ENCODE measurements around the gene C1orf210.

C1orf210 gene

DNA sequence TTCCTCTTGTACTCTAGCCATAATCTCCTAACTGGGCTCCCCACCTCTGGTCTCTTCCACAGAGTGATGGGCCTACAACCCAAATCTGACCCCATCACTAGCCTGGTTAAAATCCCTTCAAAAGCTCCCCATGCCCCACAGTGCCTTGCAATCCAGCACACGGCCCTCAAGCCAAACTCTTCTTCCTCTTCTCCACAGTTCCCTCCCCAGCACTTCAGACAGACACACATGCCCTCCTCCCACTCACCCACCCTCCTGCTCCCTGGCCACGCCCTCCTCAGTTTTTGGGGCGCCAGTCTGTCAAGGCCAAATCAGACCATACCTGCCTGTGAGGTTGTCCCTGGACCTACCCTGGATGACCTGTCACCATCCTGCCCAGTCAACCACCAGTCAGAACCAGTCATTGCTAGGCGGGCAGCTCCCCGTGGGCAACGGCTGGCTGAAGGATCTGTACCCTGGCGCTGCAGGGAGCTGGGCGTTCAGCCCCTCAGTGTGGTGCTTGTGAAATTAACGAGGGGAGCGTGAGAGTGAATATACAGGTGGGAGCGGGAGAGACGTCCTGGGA is 753 bp downstream of the C1orf210 start:
- no peaks in the 10 kb centered on the region for H3K36me3 ChIP-seq (ENCODE audit: insufficient read depth, low read length)
- H2AFZ ChIP-seq (ENCODE audit: low read length): no peak overlapping the region
- no peaks in the 10 kb centered on the region for H3K9me3 ChIP-seq (ENCODE audit: insufficient read depth, low read depth, low read length)
- no peaks in the 10 kb centered on the region for H4K20me1 ChIP-seq (ENCODE audit: insufficient read depth, low read length, poor library complexity, severe bottlenecking)
- no peak overlapping the region for H3K9ac ChIP-seq (ENCODE audit: low read depth, low read length, poor library complexity, severe bottlenecking)
- H3K4me3 ChIP-seq (ENCODE audit: low read length, poor library complexity, severe bottlenecking): no peak overlapping the region
- peaks cover 13% of the 10 kb centered on the region for H3K27me3 ChIP-seq (ENCODE audit: insufficient read depth, low read length, poor library complexity, severe bottlenecking)
- no peaks in the 10 kb centered on the region for H3K79me2 ChIP-seq (ENCODE audit: insufficient read depth, low read length)
- H3K4me1 ChIP-seq (ENCODE audit: insufficient read depth, low read length, poor library complexity, severe bottlenecking): no peaks in the 10 kb centered on the region
- TF ChIP-seq, protein P1, sequence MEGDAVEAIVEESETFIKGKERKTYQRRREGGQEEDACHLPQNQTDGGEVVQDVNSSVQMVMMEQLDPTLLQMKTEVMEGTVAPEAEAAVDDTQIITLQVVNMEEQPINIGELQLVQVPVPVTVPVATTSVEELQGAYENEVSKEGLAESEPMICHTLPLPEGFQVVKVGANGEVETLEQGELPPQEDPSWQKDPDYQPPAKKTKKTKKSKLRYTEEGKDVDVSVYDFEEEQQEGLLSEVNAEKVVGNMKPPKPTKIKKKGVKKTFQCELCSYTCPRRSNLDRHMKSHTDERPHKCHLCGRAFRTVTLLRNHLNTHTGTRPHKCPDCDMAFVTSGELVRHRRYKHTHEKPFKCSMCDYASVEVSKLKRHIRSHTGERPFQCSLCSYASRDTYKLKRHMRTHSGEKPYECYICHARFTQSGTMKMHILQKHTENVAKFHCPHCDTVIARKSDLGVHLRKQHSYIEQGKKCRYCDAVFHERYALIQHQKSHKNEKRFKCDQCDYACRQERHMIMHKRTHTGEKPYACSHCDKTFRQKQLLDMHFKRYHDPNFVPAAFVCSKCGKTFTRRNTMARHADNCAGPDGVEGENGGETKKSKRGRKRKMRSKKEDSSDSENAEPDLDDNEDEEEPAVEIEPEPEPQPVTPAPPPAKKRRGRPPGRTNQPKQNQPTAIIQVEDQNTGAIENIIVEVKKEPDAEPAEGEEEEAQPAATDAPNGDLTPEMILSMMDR (conservative IDR thresholded peaks at IDR 0.05; ENCODE audit: low read length): no peak
- no peak for TF ChIP-seq EZH2phosphoT487 (IDR thresholded peaks at IDR 0.05; ENCODE audit: borderline replicate concordance)
- no peaks in the 10 kb centered on the region for H3F3A ChIP-seq (ENCODE audit: low read depth)
- H3K4me2 ChIP-seq (ENCODE audit: low read depth, low read length, poor library complexity, severe bottlenecking): no peak overlapping the region
- no peaks in the 10 kb centered on the region for H3K9me2 ChIP-seq (replicated peaks; ENCODE audit: low read depth, low read length)

DNA sequence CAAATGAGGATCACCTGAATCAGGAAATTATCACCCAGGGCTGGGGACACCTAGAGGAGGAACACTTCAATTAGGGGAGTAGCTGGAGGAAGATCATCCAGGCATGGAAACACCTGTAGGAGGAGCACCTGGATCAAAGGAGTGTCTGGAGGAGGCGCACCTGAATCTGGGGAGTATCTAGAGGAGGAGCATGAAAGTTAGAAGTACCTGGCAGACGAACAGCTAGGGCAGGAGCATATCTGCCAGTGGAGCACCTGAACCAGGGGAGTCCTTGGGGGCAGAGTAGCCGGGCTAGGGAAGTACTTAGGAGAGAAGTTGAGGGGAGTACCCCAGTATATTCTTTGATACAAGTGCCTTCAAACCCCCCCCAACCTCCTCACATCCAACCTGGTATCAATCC is 1.3 kb downstream of the C1orf210 start:
- H3K4me3 ChIP-seq (ENCODE audit: low read length, poor library complexity, severe bottlenecking): no peak overlapping the region
- no peak overlapping the region for H2AFZ ChIP-seq (ENCODE audit: low read length)
- H3K79me2 ChIP-seq (ENCODE audit: insufficient read depth, low read length): no peaks in the 10 kb centered on the region
- H3K4me1 ChIP-seq (ENCODE audit: insufficient read depth, low read length, poor library complexity, severe bottlenecking): no peaks in the 10 kb centered on the region
- peaks cover 18% of the 10 kb centered on the region for H3K27me3 ChIP-seq (ENCODE audit: insufficient read depth, low read length, poor library complexity, severe bottlenecking)
- H4K20me1 ChIP-seq (ENCODE audit: insufficient read depth, low read length, poor library complexity, severe bottlenecking): no peaks in the 10 kb centered on the region
- H3K36me3 ChIP-seq (ENCODE audit: insufficient read depth, low read length): no peaks in the 10 kb centered on the region
- H3K9me2 ChIP-seq (replicated peaks; ENCODE audit: low read depth, low read length): no peaks in the 10 kb centered on the region
- no peaks in the 10 kb centered on the region for H3K9me3 ChIP-seq (ENCODE audit: insufficient read depth, low read depth, low read length)
- no peak overlapping the region for H3K4me2 ChIP-seq (ENCODE audit: low read depth, low read length, poor library complexity, severe bottlenecking)
- no peak for TF ChIP-seq EZH2phosphoT487 (IDR thresholded peaks at IDR 0.05; ENCODE audit: borderline replicate concordance)
- TF ChIP-seq, protein P1 (conservative IDR thresholded peaks at IDR 0.05; ENCODE audit: low read length): no peak
- no peaks in the 10 kb centered on the region for H3F3A ChIP-seq (ENCODE audit: low read depth)
- no peak overlapping the region for H3K9ac ChIP-seq (ENCODE audit: low read depth, low read length, poor library complexity, severe bottlenecking)

DNA sequence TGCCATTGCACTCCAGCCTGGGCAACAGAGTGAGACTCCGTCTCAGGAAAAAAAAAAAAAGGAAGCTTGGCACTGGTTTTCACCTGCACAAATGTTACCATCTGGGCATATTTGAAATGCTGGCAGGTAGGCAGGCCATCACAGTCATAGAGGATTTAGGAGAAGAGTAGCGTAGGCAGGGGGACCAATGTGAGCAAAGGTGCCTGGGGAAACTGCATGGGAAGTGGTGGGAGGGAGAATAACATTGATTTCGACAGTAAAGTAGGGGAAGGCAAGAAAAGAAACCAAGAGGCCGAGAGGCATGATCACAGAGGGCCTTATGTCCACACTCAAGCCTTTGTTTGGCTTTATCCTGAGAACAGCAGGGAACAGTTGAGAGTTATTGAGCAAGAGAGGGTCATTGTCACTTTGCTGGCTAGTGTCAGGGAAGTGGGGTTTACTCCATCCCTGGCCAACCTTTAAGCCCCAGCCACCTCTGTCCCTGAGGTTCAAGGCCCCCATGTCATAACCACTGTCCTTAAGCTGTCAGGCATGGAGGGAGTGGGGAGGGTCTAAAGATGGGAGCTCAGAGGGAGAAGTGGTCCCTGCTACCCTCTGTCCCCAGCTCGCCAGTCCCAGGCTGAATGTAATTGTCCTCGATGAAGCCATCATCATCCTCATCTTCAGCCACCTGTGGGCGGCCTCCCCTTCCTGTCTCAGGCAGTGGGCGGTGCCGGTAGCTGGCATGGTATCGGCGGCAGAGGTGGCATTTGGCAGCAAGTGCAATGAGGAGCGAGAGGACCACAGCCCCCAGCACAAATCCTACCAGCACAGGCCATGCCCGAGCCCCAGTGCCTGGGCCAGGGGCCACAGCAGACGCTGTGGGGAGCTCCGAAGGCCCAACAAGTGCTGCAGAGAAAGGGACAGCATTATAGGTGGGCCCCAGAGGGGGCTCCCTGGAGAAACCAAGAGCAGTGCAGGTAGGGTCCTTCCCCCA is 2.9 kb downstream of the C1orf210 start:
- Histone ChIP-seq H3K27me3 (ENCODE audit: insufficient read depth, low read length, poor library complexity, severe bottlenecking) (peaks cover 27% of the 10 kb centered on the region), H3K4me2 (ENCODE audit: low read depth, low read length, poor library complexity, severe bottlenecking) (no peak overlapping the region), H3K4me3 (ENCODE audit: low read length, poor library complexity, severe bottlenecking) (no peak overlapping the region), H3K9ac (ENCODE audit: low read depth, low read length, poor library complexity, severe bottlenecking) (no peak overlapping the region), H2AFZ (ENCODE audit: low read length) (no peak overlapping the region), H3K79me2 (ENCODE audit: insufficient read depth, low read length) (no peaks in the 10 kb centered on the region), H3K9me2 (replicated peaks; ENCODE audit: low read depth, low read length) (no peaks in the 10 kb centered on the region), H3K36me3 (ENCODE audit: insufficient read depth, low read length) (no peaks in the 10 kb centered on the region), H3K9me3 (ENCODE audit: insufficient read depth, low read depth, low read length) (no peaks in the 10 kb centered on the region), H4K20me1 (ENCODE audit: insufficient read depth, low read length, poor library complexity, severe bottlenecking) (no peaks in the 10 kb centered on the region), H3F3A (ENCODE audit: low read depth) (no peaks in the 10 kb centered on the region), H3K4me1 (ENCODE audit: insufficient read depth, low read length, poor library complexity, severe bottlenecking) (no peaks in the 10 kb centered on the region)
- no peak for TF ChIP-seq EZH2phosphoT487 (IDR thresholded peaks at IDR 0.05; ENCODE audit: borderline replicate concordance)
- TF ChIP-seq, protein P1 (conservative IDR thresholded peaks at IDR 0.05; ENCODE audit: low read length): no peak

All from Loucy (cell line).